GM19455 (cell line): ENCODE data around the gene PRKD3.

ENCODE experiments used
- ATAC-seq: cut with Tn5 transposase; IDR thresholded peaks from one replicate; pipeline ENCODE4 v1.9.1; 2021; ENCODE audit not compliant: unreplicated experiment

The PRKD3 gene

GRCh38 chr2:37324786-37325624, at the start of gene PRKD3:
Gene PRKD3, minus strand, starts transcription at chr2:37324833. Its CDS starts 8,309 bp downstream, at chr2:37316524.
- ATAC-seq = peak; percentile 72

- no peak for ATAC-seq
Measured at GRCh38 chr2:37372000-37372399, 47.4 kb upstream of the PRKD3 start.

- no peak for ATAC-seq
Measured at GRCh38 chr2:37370666-37371065, 46.0 kb upstream of the PRKD3 start.

GRCh38 chr2:37367984-37368383, 43.4 kb upstream of the PRKD3 start:
- no peak for ATAC-seq

GRCh38 chr2:37367310-37367709, 42.7 kb upstream of the PRKD3 start:
- ATAC-seq = no peak

GRCh38 chr2:37366773-37367172, 42.1 kb upstream of the PRKD3 start:
- ATAC-seq = no peak

- no peak for ATAC-seq
Measured at GRCh38 chr2:37365669-37366068, 41.0 kb upstream of the PRKD3 start.

GRCh38 chr2:37364351-37364750, 39.7 kb upstream of the PRKD3 start:
- no peak for ATAC-seq

GRCh38 chr2:37361994-37362698, 37.5 kb upstream of the PRKD3 start:
- ATAC-seq = no peak

- ATAC-seq = no peak
Measured at GRCh38 chr2:37361216-37361815, 36.7 kb upstream of the PRKD3 start.

GRCh38 chr2:37358466-37358865, 33.8 kb upstream of the PRKD3 start:
- ATAC-seq = no peak

GRCh38 chr2:37357530-37357929, 32.9 kb upstream of the PRKD3 start:
- no peak for ATAC-seq

GRCh38 chr2:37357069-37357468, 32.4 kb upstream of the PRKD3 start:
- no peak for ATAC-seq

- no peak for ATAC-seq
Measured at GRCh38 chr2:37356299-37356698, 31.7 kb upstream of the PRKD3 start.

GRCh38 chr2:37355735-37356134, 31.1 kb upstream of the PRKD3 start:
- ATAC-seq = no peak

GRCh38 chr2:37354531-37354930, 29.9 kb upstream of the PRKD3 start:
- no peak for ATAC-seq

GRCh38 chr2:37350034-37350433, 25.4 kb upstream of the PRKD3 start:
- no peak for ATAC-seq

GRCh38 chr2:37349231-37349860, 24.7 kb upstream of the PRKD3 start:
- ATAC-seq = no peak

GRCh38 chr2:37348155-37348554, 23.5 kb upstream of the PRKD3 start:
- no peak for ATAC-seq

- ATAC-seq = peak; percentile 76
Measured at GRCh38 chr2:37344453-37345361, 20.1 kb upstream of the PRKD3 start, which contains the start of gene QPCT. Gene QPCT, plus strand, starts transcription at chr2:37344630. Its CDS starts 102 bp downstream, at chr2:37344732.
